GM21515 (cell line): ENCODE data around the gene MX2.

ENCODE experiments used
- ATAC-seq: cut with Tn5 transposase; IDR thresholded peaks from one replicate; pipeline ENCODE4 v1.9.1; 2021; ENCODE audit not compliant: unreplicated experiment

Gene MX2

DNA sequence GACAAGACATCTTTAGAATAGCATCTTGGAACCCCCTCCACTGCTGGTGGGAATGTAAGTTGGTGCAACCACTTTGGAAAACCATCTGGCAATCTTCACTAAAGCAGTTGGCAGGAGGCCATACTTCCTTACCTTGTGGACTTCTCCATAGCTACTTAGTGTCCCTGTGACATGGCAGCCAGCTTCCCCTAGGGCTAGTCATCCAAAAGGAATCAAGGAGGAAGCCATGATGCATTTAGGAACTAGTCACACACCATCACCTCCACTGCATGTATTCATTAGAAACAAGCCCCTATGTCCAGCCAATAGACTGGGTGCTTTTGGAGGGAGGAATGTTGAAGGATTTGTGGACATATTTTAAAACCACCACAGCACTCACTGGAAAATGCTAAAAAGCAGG is 19.9 kb downstream of the MX2 start:
- ATAC-seq = no peak

DNA sequence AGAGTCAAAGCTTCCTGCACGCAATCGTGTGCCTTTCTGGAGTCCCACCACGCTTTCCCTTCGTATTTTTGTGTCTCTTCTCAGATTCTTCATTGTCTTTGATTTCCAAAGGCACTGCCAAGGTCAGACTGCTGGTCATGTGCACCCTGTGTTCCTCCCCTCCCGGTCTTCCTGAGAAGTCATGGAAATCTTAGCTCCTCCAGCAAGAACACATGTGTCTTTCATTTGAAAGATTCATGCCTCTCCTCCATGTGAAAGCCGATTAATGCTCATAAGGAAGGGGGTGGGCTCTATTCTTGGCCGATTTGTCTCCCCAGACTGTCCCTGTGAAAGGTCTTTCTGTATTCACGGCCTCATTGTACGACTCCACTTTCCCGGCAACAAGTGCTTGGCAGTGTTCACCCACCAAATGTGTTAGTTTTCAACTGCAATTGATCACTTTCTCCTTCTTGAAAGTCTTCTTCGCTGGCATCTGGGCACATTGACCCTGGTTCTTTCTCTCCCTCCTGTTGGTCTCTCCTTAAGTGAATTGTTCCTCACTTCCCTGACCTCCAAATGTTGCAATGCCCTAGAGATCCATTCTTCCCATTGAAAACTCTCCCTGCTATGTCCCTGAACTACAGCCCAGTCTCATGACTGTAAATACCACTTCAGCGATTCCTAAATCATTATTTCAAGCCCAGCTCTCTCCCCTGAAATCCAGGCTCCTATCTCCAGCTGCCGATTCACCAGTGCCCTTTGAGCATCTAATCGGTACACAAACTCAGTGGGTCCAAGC is 25.4 kb downstream of the MX2 start:
- ATAC-seq = no peak

GRCh38 chr21:41387824-41388223 is 26.0 kb downstream of the MX2 start:
- ATAC-seq = no peak

DNA sequence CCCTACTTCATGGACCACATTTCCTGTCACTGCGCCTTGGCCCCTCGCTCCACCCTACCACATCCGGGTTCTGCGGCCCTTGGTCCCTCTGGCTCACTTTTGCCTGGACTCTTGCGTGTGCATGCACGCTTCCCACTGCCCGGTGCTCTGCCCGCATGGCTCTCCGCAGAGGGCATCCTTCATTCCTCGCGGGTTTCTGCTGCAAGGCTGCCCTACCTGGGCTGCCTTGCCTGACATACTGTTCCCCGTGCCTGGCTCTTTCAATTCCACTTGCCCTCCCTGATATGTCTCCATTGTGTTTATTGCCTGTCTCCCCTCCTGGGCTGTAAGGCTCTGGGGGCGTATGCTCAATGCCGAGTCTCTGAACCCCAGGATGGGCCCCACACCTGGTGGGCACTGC is 26.4 kb downstream of the MX2 start:
- ATAC-seq = no peak

DNA sequence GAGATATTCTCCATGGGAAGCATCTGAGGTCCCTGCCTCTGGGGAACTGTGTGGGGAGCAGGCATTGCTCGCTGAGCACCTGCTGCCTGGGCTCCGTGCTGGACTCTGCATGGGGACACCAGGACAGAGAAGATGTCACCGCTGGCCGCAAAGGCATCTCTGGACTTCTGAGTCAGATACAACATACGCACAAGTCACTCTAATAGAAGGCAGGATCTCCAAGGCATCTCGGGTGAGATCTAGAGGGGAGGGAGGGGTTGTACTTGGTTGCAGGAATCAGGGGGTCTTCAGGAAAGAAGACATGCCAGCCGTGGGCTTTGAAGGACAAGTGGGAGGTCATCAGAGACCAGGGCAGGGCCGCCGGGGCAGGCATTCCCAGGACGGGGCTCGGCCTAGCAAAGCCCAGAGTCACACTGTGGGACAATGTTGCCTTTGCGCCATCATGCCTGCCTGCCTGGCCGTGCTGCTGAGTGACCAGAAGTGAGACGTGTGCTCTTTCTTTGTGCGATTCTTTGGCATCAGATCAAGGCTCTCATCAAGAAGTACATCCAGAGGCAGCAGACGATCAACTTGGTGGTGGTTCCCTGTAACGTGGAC is 28.3 kb downstream of the MX2 start:
- ATAC-seq = no peak

DNA sequence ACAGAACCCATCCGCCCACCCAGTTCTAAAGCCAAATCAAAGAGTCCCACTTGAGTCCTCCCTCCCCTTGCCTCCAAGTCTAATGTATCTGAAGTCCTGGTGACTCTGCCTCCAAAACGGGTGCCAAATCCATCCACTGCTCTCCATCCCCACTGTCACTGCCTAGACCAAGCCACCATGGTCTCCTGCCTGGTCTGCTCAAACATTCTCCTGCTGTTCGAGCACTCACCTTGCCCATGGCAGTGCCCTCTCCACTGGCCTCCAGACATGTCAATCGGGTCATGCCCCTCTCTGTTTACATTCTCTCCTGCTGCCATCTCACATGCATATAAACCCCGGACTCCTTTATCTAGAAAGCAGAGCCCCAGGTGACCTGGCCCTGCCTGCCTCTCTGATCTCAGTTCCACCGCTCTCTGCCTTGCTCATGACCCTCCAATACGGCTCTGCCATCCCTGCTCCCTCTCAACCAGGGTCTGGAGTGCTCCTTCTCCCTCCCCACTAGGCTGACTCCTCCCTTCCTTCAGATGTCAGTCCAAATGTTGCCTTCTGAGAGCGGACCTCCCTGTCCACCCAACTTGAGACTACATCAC is 32.1 kb downstream of the MX2 start:
- ATAC-seq = no peak

DNA sequence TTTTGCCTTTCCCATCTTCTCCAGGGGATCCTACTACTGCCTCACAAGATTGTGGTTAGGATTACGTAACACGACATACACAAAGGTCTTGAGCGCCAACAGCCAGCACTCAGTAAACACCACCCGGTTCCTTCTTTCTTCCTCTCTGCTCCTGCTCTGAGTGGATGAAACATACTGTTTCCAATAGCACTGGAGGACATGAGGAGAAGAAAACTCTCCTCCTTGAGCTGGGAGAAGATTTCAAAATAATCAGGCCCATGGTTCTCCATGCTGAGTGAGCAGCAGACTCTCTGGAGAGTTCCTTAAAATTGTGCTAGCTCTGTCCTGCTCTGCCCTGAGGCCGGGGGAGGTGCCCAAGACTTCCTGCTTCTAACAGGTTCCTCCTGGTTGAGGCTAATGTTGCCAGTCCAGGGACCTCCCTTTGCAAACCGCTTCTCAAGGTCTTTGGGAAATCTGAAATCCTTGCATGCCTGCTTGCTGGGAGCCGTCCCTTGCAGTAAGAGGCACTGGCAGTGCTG is 34.8 kb downstream of the MX2 start:
- ATAC-seq = no peak

- ATAC-seq = no peak
Observed at GRCh38 chr21:41397471-41397891, 35.7 kb downstream of the MX2 start.

GRCh38 chr21:41398251-41398650 is 36.4 kb downstream of the MX2 start:
- ATAC-seq = no peak

GRCh38 chr21:41398831-41399230 is 37.0 kb downstream of the MX2 start:
- ATAC-seq = no peak

DNA sequence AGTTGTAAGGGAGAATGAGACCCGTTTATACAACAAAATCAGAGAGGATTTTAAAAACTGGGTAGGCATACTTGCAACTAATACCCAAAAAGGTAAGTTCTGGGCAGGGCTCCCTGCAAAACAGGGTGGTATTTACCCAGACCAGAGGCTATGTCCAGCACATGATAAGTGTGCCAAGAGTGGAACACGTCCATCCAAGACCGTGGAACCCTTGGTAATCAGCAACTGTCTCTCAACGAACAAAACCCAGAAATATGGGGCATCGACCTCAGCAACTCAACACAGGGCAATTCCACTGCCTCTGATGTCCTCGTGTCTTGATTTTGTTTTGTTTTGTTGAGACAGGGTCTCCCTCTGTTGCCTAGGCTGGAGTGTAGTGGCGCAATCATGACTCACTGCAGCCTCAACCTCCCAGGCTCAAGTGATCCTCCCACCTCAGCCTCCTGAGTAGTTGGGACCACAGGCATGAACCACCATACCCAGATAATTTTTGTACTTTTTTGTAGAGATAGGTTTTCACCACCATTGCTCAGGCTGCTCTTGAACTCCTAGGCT is 37.5 kb downstream of the MX2 start:
- ATAC-seq = no peak

DNA sequence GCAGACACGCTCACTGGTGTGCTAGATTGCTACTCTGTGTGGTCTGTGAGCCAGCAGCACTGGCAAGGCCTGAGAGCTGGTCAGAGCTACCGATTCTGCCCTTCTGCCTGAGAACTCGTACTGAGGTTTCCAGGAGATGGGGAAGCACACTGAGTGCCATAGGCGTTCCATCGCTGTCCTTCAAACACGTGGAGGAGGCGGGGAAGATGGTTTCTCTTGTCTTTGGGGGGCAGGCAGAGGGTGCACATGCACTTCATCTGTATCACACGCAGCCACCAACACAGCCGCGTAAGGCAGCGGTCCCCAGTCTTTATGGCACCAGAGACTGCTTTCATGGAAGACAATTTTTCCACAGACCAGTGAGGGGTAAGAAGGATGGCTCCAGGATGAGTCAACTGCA is 40.4 kb downstream of the MX2 start:
- ATAC-seq = no peak

GRCh38 chr21:41402796-41403195 is 41.0 kb downstream of the MX2 start:
- ATAC-seq = no peak

GRCh38 chr21:41403331-41403730 is 41.5 kb downstream of the MX2 start:
- no peak for ATAC-seq

GRCh38 chr21:41403966-41404365 is 42.1 kb downstream of the MX2 start:
- no peak for ATAC-seq

DNA sequence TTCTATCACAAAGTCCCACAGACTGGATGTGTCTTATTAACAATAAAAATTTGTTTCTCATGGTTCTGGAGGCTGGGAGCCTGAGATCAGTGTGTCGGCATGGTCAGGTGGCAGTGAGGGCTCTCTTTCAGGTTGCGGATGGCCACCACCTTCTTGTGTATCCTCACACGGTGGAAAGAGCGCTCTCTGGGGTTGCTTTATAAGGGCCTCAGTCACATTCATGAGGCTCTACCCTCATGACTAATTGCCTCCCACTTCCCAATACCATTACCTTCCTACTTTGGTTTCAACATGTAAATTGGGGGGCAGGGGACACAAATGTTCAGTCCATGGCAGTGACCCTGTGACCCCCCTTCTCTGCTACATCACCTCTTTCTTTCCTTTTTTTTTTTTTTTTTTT is 43.5 kb downstream of the MX2 start:
- ATAC-seq = no peak

DNA sequence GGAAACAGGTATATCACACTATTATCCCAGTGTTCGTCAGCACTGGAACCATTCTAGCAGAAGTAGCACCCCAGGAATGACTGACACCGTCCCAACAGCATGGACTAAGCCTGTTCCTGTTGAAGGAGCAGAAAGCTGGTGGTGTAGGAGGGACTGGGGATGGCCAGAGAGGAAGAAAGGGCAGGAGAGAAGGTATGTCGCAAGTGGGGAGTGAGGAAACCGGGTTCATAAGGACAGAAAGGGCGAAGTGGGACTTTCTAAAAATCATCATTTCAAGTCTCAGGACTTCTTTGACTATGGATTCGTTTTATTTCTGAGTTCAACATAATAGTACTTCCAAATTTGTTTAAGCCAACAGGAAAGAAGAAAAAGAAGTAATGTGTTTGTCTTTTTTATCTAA is 44.5 kb downstream of the MX2 start:
- ATAC-seq = no peak

- no peak for ATAC-seq
Observed at GRCh38 chr21:41407541-41408460, 46.0 kb downstream of the MX2 start.

DNA sequence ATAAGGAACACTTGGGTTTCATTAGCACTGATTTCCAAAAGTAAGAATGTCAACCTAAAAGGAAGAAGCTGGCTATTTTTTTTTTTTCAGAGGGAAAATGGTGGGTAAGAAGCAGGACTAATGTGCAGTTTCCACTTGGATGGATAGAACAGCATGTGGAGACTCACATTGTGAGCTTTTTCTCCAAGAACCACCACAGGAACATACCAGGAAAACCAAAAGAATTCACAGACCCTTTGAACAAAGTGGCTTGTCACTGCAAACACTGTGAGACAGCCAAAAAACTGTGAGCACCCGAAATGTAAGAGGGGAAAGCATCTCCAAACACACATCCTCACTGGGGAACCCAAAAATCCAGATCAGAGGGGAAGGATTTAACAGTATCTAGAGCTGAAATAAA is 48.5 kb downstream of the MX2 start:
- ATAC-seq = no peak

DNA sequence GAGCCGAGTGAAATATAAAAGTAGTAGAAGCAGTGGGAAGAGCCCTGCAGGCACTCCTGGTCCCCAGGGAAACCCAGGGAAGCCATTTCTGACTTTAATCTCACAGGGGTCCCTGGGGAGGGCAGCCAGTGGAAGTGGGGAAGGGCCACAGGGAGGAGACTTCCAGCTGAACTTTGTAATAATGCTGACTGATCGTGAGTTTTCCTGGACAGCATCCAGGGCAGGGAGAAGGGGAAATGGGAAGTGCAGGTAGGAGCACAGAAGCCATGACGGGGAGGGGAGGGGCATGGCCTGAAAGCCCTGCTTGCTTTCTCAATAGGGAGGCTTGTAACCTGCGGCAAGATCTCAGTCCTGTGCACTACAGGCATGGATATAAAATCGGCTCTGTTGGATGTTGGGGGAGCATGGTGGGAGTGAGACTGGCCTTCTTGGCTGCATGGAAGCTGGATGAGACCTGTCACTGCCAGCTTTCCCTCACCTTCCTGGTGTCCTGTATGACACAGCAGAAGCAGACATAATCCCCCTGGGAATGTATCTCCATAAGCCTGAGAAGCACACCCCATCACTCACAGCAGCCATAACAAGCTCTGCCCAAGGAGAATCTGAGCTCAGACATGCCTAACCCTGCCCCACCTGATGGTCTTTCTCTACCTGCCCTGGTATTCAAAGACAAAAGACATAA is 49.1 kb downstream of the MX2 start:
- ATAC-seq = no peak
